Adrenal gland (tissue), 5 donors: ENCODE data around the gene ITPR1.

ENCODE experiments used
- CTCF ChIP-seq, 6 experiments: fragments of 450-650 bp in 4 of 6; fragments of 200-600 bp in 2 of 6; sonication (generic) in 1 of 6; IDR thresholded peaks; 1 replicate in 5 of 6; 2 replicates in 1 of 6; pipeline versions ENCODE4 v1.5.1 to v1.8.0; 2016 to 2021; ENCODE audit warnings: antibody characterized with exemption in 6 of 6, mild to moderate bottlenecking in 2 of 6, moderate library complexity in 1 of 6
- POLR2A ChIP-seq, 2 donors: fragments of 450-650 bp; IDR thresholded peaks; one replicate each; pipeline ENCODE4 v1.6.1; 2017; ENCODE audit warnings: antibody characterized with exemption in 2 of 2, mild to moderate bottlenecking in 2 of 2, moderate library complexity in 1 of 2
- donor health status: DM: no; HTN: no; CAD: no.

DNA sequence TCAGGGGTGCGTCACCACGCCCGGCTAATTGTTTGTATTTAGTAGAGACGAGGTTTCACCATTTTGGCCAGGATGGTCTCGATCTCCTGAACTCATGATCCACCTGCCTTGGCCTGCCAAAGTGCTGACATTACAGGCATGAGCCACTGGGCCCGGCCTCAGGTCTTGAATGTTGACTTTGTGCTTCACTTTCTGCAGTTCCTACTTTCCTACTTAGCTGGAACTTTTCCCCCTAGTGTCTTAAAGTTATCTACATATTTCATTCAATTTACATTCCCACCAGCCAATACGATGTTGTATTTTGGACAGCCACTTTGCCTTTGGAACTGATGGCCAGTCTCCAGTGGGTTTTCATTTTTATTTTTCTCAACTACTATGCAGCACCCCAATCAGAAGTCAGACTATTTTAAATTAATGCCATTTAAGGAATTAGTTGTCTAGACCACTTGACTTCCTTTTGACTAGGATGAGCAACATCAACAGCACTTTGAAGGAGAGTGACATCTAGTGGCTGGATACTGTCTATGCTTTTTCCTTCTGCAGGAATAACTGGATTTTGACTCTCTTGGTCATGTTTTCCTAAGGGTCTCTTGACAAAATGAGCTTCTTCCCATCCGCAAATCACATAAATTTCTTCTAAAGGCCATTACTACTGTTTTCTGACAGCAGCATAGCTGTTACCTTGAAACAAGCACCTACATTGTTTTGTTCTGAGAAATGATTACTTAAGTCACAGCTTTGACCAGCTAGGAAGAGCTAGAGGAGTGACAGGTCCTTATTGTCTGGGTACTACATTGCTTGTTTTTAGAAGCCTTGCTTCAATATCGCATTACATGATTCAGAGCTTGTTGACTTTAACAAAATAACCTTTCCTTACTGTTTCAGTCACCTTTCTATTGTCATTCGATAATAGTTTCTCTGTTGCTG, 140.2 kb downstream of the ITPR1 start:
- peak; percentile 78 to 94 (median 89) for TF ChIP-seq CTCF (IDR thresholded peaks at IDR 0.05)
- TF ChIP-seq POLR2A (IDR thresholded peaks at IDR 0.05), result no peak
